Calu3 (cell line): ENCODE results near the gene PINLYP. TPM values are rescaled to one million over a fixed set of nuclear protein-coding genes. Genes with fewer than 3 reads are reported as not detected.

ENCODE experiments used
- BruUV-seq: library from RNA; stranded (reverse); fragments of 400-500 nt; replicated peaks from 2 replicates; lab custom pipeline; 2021; lab: Mats Ljungman, UMichigan
- CTCF ChIA-PET: fragments of 300-600 bp; sonication (Branson Sonifier 250); formaldehyde crosslinking; loops from one replicate; lab custom pipeline; 2022; ENCODE audit warnings: antibody characterized with exemption; lab: Charles Lee
- DNase-seq: peaks from one replicate; pipeline ENCODE4 v3.0.0; 2022
- H3K27ac Mint-ChIP-seq: one replicate; pipeline ENCODE4 v1.8.0; 2022; ENCODE audit warnings: mixed read lengths; ENCODE audit not compliant: unreplicated experiment
- H3K27me3 Mint-ChIP-seq: one replicate; pipeline ENCODE4 v1.8.0; 2022; ENCODE audit warnings: mixed read lengths; ENCODE audit not compliant: unreplicated experiment
- H3K36me3 Mint-ChIP-seq: one replicate; pipeline ENCODE4 v1.8.0; 2022; ENCODE audit warnings: mild to moderate bottlenecking, moderate library complexity, mixed read lengths; ENCODE audit not compliant: insufficient read depth, unreplicated experiment
- H3K4me1 Mint-ChIP-seq: one replicate; pipeline ENCODE4 v1.8.0; 2022; ENCODE audit warnings: mild to moderate bottlenecking, low read depth, mixed read lengths; ENCODE audit not compliant: unreplicated experiment
- H3K4me3 Mint-ChIP-seq: one replicate; pipeline ENCODE4 v1.8.0; 2022; ENCODE audit warnings: mild to moderate bottlenecking, low read depth, moderate library complexity, mixed read lengths; ENCODE audit not compliant: unreplicated experiment
- H3K9me3 Mint-ChIP-seq: one replicate; pipeline ENCODE4 v1.8.0; 2022; ENCODE audit warnings: low read depth, mixed read lengths; ENCODE audit not compliant: unreplicated experiment
- CTCF ChIP-seq: fragments of 200-600 bp; IDR thresholded peaks from one replicate; pipeline ENCODE4 v1.8.0; 2022; ENCODE audit warnings: antibody characterized with exemption; ENCODE audit not compliant: unreplicated experiment
- intact Hi-C: fragments of 100-400 bp; cut with micrococcal nuclease; formaldehyde crosslinking; loops from one replicate; pipeline ENCODE4 v1.10.0; 2022; ENCODE audit not compliant: unreplicated experiment
- total RNA-seq: library from RNA; stranded (reverse); gene quantifications from 2 replicates; pipeline ENCODE4 v1.2.3, GENCODE V29; 2022

Gene PINLYP
- total RNA-seq, 1 experiment from 2014 or later = 0.17 TPM

- TF ChIP-seq CTCF = no peak
- BruUV-seq = no TSS peak
- Mint-ChIP-seq H3K9me3 (no peaks in the 10 kb centered on the region), H3K27me3 (no peaks in the 10 kb centered on the region), H3K27ac (no peak overlapping the region), H3K4me3 (no peak overlapping the region), H3K4me1 (peaks cover 8% of the 10 kb centered on the region), H3K36me3 (peaks cover 23% of the 10 kb centered on the region)
- CTCF ChIA-PET = no interaction called here
- intact Hi-C loops = no loop called here
- no peak for DNase-seq
Observed at GRCh38 chr19:43562698-43563241, 12.8 kb upstream of the PINLYP start.

GRCh38 chr19:43563816-43564457 is 11.7 kb upstream of the PINLYP start:
- CTCF ChIA-PET = interaction anchor here (1.0 kb wide), 1 partner anchor 9 kb away, joined by 3 read pairs; no protein-coding TSS in a partner anchor

GRCh38 chr19:43564800-43565199 is 10.8 kb upstream of the PINLYP start:
- H3K36me3 Mint-ChIP-seq = peaks cover 17% of the 10 kb centered on the region
- no peak for DNase-seq
- no peaks in the 10 kb centered on the region for H3K27me3 Mint-ChIP-seq
- no peak for TF ChIP-seq CTCF
- BruUV-seq = no TSS peak
- no peak overlapping the region for H3K4me3 Mint-ChIP-seq
- CTCF ChIA-PET = interaction anchor here (1.1 kb wide), 1 partner anchor 10 kb away, joined by 3 read pairs; no protein-coding TSS in a partner anchor
- intact Hi-C loops = no loop called here
- H3K4me1 Mint-ChIP-seq = peaks cover 8% of the 10 kb centered on the region
- H3K9me3 Mint-ChIP-seq = no peaks in the 10 kb centered on the region
- no peak overlapping the region for H3K27ac Mint-ChIP-seq

More at GRCh38 chr19:43563816-43564457, 11.7 kb upstream of the PINLYP start:
- DNase-seq = no peak
- BruUV-seq = no TSS peak
- peaks cover 8% of the 10 kb centered on the region for H3K4me1 Mint-ChIP-seq
- peaks cover 23% of the 10 kb centered on the region for H3K36me3 Mint-ChIP-seq
- H3K4me3 Mint-ChIP-seq = no peak overlapping the region
- no peak for TF ChIP-seq CTCF
- intact Hi-C loops = no loop called here
- no peaks in the 10 kb centered on the region for H3K9me3 Mint-ChIP-seq
- no peaks in the 10 kb centered on the region for H3K27me3 Mint-ChIP-seq
- no peak overlapping the region for H3K27ac Mint-ChIP-seq

DNA sequence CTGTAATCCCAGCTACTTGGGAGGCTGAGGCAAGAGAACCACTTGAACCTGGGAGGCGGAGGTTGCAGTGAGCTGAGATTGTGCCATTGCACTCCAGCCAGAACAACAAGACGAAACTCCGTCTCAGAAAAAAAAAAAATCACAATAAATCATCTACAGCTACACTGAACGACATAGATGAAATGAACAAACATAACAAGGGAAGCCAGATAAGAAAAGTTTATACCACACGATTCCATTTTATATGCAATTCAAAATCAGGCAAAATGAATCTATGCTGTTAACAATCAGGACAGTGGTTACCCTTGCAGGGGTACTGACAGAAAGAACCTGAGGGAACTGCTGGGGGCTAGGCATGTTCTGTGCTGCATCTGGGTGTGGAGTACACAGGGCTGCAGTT is 5.9 kb upstream of the PINLYP start:
- intact Hi-C loops = no loop called here
- TF ChIP-seq CTCF = no peak
- no peak for DNase-seq
- Mint-ChIP-seq H3K9me3 (no peaks in the 10 kb centered on the region), H3K4me1 (no peaks in the 10 kb centered on the region), H3K4me3 (no peak overlapping the region), H3K27me3 (no peaks in the 10 kb centered on the region), H3K27ac (no peak overlapping the region), H3K36me3 (peaks cover 15% of the 10 kb centered on the region)
- CTCF ChIA-PET = interaction anchor here (0.7 kb wide), 1 partner anchor 151 kb away, joined by 5 read pairs; no protein-coding TSS in a partner anchor
- BruUV-seq = no TSS peak
